Astrocyte of the hippocampus (primary cell): ENCODE results near the gene SEC14L6.
"Not testable (repeated sequence)": the region's sequence is repeated elsewhere in the genome, so short reads cannot be mapped to it uniquely, and the experiment has no call there.

ENCODE experiments used
- DNase-seq: peaks from one replicate; pipeline ENCODE4 v3.0.0; 2011; ENCODE audit warnings: low read depth, low spot score

The SEC14L6 gene

GRCh38 chr22:30546616-30547015 lies at the start of gene SEC14L6:
TSS of gene SEC14L6 (minus strand) at chr22:30546741. CDS start at chr22:30546682, 59 bp downstream.
- DNase-seq, result no peak

GRCh38 chr22:30596199-30596598 lies 49.7 kb upstream of the SEC14L6 start:
- no peak for DNase-seq

- not testable (repeated sequence) for DNase-seq
These were observed 45.8 kb upstream of the SEC14L6 start for GRCh38 chr22:30592360-30592713.

- peak; percentile 99 for DNase-seq
These were observed 45.2 kb upstream of the SEC14L6 start, which contains the start of gene PES1 for GRCh38 chr22:30591588-30592359. TSS of gene PES1 (minus strand) at chr22:30591910. CDS start at chr22:30591833, 77 bp downstream.

GRCh38 chr22:30591191-30591587 lies 44.6 kb upstream of the SEC14L6 start:
- peak; percentile 41 for DNase-seq

- no peak for DNase-seq
These were observed 39.9 kb upstream of the SEC14L6 start for GRCh38 chr22:30586414-30586813.

- DNase-seq, result no peak
These were observed 37.9 kb upstream of the SEC14L6 start for GRCh38 chr22:30584441-30584840.

GRCh38 chr22:30582788-30583545 lies 36.4 kb upstream of the SEC14L6 start:
- no peak for DNase-seq

GRCh38 chr22:30582051-30582450 lies 35.5 kb upstream of the SEC14L6 start:
- no peak for DNase-seq

- DNase-seq, result no peak
These were observed 34.4 kb upstream of the SEC14L6 start for GRCh38 chr22:30580896-30581295.

GRCh38 chr22:30578481-30578880 lies 31.9 kb upstream of the SEC14L6 start:
- DNase-seq, result no peak

GRCh38 chr22:30575859-30576258 lies 29.3 kb upstream of the SEC14L6 start:
- DNase-seq, result no peak

- DNase-seq, result peak; percentile 44
These were observed 28.6 kb upstream of the SEC14L6 start for GRCh38 chr22:30574997-30575671.

- peak; percentile 31 for DNase-seq
These were observed 27.8 kb upstream of the SEC14L6 start, which contains the start of gene GAL3ST1 for GRCh38 chr22:30574095-30574981. TSS of gene GAL3ST1 (minus strand) at chr22:30574665. CDS start at chr22:30557392, 17,273 bp downstream.

GRCh38 chr22:30573594-30574094 lies 27.1 kb upstream of the SEC14L6 start:
- DNase-seq, result no peak

GRCh38 chr22:30572840-30573593 lies 26.5 kb upstream of the SEC14L6 start:
- DNase-seq, result no peak

GRCh38 chr22:30572210-30572609 lies 25.7 kb upstream of the SEC14L6 start:
- DNase-seq, result no peak

GRCh38 chr22:30569674-30570202 lies 23.2 kb upstream of the SEC14L6 start:
- DNase-seq, result no peak

GRCh38 chr22:30568137-30568805 lies 21.7 kb upstream of the SEC14L6 start:
- no peak for DNase-seq
